ENCODE results near the gene SMIM13.

DNA sequence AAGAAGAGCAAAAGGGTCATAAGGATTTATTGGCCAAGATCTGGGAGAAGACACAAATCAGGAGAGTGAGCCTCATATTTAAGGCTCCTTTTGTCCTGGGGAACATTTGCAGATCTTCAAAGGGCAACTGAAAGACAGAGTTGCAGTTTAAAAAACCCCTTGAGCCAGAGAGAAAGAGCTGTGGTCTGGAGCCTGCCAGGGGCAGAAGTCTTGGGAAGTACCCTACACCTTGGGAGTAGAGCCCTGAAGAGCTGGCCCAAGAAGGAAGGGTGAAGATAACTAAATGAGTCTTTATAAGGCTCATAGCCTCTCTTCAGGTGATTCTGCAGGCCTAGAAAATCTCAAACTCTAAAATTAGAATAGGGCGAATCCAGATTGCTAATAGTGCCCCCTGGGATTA is 57.9 kb downstream of the SMIM13 start:
- TF ChIP-seq, protein P1, sequence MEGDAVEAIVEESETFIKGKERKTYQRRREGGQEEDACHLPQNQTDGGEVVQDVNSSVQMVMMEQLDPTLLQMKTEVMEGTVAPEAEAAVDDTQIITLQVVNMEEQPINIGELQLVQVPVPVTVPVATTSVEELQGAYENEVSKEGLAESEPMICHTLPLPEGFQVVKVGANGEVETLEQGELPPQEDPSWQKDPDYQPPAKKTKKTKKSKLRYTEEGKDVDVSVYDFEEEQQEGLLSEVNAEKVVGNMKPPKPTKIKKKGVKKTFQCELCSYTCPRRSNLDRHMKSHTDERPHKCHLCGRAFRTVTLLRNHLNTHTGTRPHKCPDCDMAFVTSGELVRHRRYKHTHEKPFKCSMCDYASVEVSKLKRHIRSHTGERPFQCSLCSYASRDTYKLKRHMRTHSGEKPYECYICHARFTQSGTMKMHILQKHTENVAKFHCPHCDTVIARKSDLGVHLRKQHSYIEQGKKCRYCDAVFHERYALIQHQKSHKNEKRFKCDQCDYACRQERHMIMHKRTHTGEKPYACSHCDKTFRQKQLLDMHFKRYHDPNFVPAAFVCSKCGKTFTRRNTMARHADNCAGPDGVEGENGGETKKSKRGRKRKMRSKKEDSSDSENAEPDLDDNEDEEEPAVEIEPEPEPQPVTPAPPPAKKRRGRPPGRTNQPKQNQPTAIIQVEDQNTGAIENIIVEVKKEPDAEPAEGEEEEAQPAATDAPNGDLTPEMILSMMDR (IDR thresholded peaks at IDR 0.05): no peak
- no peak for TF ChIP-seq POLR2A (IDR thresholded peaks at IDR 0.05)

All from Peyer's patch (tissue), 4 donors.